GM18867 (cell line): ENCODE data around the gene CALML5.

ENCODE experiments used
- ATAC-seq: cut with Tn5 transposase; IDR thresholded peaks from one replicate; pipeline ENCODE4 v1.9.1; 2021; ENCODE audit warnings: mild to moderate bottlenecking, moderate library complexity; ENCODE audit not compliant: unreplicated experiment

The CALML5 gene

DNA sequence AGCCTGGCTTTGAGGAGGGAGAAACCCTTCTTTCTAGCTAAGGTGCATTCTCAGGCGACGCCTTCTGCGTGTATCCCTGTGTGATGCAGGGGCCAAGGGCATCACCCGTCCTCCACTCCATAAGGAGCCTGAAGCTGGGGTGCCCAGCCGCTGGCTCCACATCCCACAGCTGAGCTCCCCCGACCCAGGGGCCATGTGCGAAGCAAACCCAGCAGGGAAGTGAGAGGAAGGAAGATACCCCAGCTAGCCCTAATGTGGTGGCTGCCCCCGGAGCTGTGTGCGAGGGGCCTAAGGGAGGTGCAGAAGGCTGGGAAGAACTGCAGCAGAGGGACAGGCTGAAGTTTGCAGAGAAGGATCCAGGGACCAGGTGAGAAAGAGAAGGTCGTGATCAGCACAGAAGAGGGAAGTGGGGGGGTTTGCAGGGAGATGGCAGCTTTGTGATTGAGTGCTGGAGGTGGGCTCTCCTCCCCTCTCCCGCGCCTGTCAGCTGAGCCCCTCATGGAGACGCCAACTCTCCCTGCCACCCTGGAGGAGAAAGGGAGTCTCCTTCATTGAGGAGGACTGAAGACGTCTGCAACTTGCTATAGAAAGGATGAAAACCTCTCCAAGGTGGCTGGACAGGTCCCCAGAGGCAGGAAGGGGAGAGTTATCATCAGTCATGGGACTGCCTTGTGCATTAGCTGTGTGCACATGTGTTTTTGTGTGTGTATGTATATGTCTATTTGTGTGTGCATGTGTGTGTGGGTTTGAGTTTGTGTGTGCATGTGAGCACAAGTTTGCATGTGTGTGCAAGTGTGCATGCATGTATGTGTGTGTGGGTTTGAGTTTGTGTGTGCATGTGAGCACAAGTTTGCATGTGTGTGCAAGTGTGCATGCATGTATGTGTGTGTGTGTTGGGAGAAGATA, 3.5 kb upstream of the CALML5 start:
- ATAC-seq, result no peak

DNA sequence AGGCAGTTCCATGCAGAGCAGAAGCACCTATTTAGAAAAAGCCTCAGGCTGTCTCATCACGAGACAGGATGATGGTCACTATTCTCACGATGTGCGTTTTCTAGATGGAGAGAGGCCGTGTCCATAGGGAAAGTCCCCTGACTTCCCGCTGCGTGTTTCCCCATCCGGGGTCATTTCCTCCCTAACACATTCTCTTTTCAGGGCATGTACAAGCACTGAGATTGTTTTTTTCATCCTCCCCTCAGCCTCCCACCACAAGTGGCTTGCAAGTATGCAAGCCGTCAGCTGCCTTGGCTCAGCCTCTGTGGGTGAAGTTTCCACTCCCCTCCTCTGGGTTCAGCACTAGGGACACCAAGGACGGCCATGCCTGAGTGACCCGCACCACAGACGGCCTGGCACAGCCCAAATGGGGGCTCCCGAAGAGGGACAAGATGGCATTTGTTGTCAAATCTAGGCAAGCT, 2.7 kb upstream of the CALML5 start:
- no peak for ATAC-seq

DNA sequence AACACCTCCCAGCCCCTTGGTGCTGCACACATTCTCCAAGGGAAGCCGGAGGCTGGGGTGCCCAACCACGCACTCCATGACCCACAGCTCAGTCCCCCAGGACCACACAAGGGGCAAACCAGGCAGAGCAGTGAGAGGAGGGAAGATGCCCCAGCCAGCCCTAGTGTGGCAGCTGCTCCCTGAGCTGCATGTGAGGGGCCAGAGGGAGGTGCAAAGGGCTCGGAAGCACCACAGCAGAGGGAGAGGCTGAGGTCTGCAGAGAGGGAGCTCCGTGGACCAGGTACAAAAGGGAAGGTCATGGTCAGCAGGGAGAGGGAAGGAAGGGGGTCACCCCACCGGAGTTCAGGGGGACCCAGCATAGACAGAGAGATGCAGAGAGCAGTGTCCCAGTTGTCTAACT, 1.5 kb upstream of the CALML5 start:
- no peak for ATAC-seq

- no peak for ATAC-seq
Measured at GRCh38 chr10:5500162-5500670, 846 bp upstream of the CALML5 start.

DNA sequence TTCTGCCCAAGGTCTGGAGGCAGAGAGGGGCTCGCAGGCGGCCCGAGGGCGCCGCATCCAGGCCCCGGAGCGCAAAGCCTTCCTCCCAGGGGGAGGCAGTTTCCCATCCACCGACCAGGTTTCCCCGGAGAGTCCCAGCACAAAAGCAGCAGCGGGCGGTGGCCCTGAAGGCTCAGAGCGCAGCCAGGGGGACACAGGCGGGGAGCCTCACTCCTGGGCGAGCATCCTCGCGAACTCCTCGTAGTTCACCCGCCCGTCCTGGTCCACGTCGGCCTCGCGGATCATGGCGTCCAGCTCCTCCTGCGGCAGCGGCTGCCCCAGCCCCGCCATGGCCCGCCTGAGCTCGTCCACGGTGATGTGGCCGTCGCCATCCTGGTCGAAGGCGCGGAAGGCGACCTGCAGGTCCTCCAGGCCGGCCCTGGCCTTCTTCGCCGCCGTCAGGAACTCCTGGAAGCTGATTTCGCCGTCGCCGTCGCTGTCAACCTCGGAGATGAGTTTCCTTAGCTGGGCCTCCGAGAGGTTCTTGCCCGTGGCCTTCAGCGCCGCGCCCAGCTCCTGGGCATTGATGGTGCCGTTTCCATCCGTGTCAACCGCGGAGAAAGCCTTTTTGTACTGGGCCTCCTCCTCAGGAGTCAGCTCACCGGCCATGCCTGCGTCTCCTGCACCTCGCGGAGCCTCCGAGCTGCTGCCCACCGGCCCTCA, 428 bp downstream of the CALML5 start:
- no peak for ATAC-seq

DNA sequence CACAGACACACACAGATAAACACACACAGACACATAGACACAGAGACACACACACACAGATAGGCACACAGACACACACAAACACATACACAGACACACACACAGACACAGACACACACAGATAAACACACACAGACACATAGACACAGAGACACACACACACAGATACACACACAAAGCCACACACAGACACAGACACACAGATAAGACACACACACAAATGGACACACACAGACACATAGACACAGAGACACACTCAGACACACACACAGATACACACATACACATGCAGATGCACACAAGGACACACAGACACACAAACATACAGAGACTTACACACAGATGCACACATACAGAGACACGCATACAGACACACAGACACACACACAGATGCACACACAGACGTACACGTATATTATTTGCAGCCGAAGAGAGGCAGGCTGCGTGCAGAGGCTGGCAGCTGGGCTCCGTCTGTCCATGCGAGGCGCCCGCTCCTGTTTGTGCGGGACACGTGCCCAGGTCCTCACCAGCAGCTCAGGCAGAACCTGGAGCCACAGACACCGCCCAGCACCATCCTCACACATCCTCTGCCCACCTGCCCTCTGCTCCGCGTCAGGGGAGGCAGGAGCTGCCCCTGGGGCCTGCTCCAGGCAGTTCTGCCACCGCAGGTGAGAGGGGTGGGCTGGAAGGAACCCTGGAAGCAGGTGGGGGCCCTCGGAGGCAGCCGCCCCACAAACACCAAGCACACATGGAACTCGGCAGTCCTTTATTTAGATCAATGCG, 1.2 kb downstream of the CALML5 start:
- ATAC-seq, result no peak

- ATAC-seq, result no peak
Measured at GRCh38 chr10:5497289-5497688, 2.1 kb downstream of the CALML5 start.

GRCh38 chr10:5496261-5497250, 2.8 kb downstream of the CALML5 start:
- ATAC-seq, result no peak

DNA sequence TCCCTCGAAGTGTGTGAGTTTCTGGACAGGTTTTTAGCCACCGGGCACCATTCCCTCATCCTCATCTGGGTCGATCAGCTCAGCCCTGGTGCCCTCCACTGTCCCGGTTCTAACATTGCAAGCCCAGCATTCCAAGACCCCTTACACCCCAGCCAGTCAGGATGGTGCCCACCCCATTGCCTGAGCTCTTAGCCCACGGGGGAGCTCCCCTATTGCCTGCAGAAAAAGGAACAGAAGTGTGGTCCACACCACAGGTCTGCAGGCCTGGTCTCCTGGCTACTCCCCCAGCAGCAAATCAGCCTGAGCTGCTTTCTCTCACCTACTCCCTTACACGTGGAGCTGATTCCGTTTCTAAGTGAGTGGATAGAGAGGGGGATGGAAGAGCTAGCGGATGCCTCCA, 4.8 kb downstream of the CALML5 start:
- ATAC-seq, result no peak

- ATAC-seq, result no peak
Measured at GRCh38 chr10:5493691-5494090, 5.7 kb downstream of the CALML5 start.

DNA sequence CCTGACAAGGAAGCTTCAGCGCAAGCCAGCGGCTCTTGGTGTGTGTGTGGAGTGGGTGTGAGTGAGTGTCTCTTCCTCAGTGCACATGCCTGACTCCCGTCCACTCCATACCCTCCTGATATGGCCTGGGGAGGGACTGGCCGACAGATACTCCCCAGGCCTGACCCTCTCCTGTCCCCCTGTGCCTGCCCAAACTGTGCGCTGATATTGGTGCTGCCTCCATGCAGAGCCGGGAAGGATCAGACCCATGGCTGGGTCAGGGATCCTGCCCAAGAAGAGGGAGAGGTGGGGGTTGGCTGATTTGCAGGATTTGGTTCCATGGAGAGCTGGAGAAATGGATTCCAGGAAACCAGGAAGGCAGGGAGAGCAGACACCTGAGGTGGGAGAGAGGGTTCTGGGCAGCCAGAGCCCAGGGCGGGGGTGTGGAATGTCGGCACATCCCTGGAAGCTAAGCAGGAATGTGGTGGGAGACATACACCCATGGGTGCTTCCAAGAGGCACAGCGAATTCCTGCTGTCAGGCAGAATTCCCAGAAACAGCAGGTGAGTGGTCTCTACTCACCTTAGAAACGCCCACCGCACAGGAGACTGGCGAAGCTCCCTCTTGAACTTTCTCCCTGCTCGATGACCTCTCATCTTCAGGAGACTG, 6.3 kb downstream of the CALML5 start:
- no peak for ATAC-seq

GRCh38 chr10:5492322-5492855, 7.0 kb downstream of the CALML5 start:
- ATAC-seq, result no peak

- no peak for ATAC-seq
Measured at GRCh38 chr10:5491477-5491876, 7.9 kb downstream of the CALML5 start.

- no peak for ATAC-seq
Measured at GRCh38 chr10:5490698-5491464, 8.5 kb downstream of the CALML5 start.

- ATAC-seq, result no peak
Measured at GRCh38 chr10:5490032-5490431, 9.3 kb downstream of the CALML5 start.

DNA sequence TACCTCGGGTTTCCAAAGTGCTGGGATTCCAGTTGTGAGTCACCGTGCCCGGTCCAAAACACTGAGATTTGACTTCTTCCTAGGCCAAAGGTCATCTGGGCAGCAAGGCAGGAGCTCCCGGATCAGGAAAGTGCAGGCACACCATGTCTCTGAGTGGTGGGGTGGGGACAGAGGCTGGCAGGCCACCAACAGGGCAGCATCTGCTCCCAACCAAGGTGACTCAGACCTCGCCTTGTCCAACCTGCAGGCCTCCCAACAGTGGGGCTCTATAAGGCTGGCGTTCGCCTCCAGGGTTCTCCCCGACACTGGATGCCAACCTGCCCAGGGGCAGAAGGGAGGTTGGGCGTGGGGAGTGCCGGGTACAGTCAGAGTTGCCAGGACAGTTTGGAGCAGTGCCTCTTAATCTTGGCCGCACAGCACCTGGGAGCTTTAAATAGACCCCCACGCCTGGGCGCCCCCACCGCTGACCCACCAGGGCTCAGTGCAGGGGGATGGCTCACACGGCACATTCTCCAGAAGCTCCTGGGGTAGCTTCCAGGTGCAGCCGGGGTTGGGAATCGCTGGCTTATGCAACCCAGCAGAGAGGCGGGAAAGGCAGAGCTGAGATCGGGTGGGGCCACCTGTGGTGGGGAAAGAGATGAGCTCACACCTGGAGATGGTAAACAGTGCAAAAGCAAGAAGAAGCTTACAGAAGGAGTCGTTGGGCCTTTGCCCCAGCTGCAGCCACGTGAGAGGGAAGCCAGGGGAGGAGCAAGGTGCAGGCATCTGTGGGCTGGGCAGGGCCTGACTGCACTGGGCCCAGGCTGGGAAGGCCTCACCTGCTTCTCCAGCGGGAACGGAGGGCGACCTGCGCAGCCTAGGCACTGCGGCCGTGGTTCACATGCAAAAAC, 10.9 kb downstream of the CALML5 start:
- no peak for ATAC-seq

GRCh38 chr10:5486853-5487235, 12.5 kb downstream of the CALML5 start:
- ATAC-seq, result no peak
